NCI-H460 (cell line): ENCODE results near the gene ZNF860. TPM values are rescaled to one million over a fixed set of nuclear protein-coding genes. Genes with fewer than 3 reads are reported as not detected.

Source experiments
- DNase-seq: peaks from one replicate; pipeline ENCODE4 v3.0.0-alpha.2; 2016; ENCODE audit warnings: low read depth; ENCODE audit errors: extremely low read depth
- small RNA-seq, 2 experiments: library from RNA; depleted of rRNA; stranded (forward); fragments of <200 nt; gene quantifications; one replicate each; pipeline ENCODE3, GENCODE V24; 2014
- total RNA-seq: library from RNA; depleted of rRNA; stranded (reverse); fragments of >200 nt; shearing (Covaris generic); gene quantifications from 2 replicates; pipeline ENCODE4 v1.2.3, GENCODE V29; 2014; rRNA removed

Gene ZNF860
- total RNA-seq, 1 experiment from 2014 or later = 0.10 TPM

- no peak for DNase-seq
Measured at GRCh38 chr3:32041316-32041715, 59.8 kb downstream of the ZNF860 start.

Small RNA genes within 50 kb of the gene (small RNA-seq; reads per million reads assigned to genes)
- 0 reads per million in 2 experiments for gene RF00402

Other genes starting within 250 kb of the ZNF860 start
- 2.1 and 3.0 TPM in 2 replicates for gene OSBPL10, start 488 bp upstream of the ZNF860 start, total RNA-seq
- 12.1 and 13.5 TPM in 2 replicates for gene GPD1L, start 124.9 kb downstream of the ZNF860 start, total RNA-seq